ENCODE results near the gene RBPJL. TPM values are rescaled to one million over a fixed set of nuclear protein-coding genes. Genes with fewer than 3 reads are reported as not detected.

RBPJL gene
- total and polyA plus RNA-seq, 3 donors from 2014 or later = 0.26 to 1.1 (median 0.43) TPM

DNA sequence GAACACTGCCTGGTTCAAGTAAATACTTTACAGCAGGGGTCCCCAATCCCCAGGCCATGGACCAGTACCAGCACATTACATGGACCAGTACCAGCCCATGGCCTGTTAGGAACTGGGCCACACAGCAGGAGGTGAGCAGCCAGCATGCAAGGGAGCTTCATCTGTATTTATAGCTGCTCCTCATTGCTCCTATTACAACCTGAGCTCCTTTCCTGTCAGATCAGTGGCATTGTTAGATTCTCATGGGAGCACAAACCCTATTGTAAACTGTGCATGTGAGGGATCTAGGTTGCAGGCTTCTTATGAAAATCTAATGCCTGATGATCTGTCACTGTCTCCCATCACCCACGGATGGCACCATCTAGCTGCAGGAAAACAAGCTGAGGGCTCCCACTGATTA is 12.0 kb upstream of the RBPJL start:
- TF ChIP-seq, protein P1, sequence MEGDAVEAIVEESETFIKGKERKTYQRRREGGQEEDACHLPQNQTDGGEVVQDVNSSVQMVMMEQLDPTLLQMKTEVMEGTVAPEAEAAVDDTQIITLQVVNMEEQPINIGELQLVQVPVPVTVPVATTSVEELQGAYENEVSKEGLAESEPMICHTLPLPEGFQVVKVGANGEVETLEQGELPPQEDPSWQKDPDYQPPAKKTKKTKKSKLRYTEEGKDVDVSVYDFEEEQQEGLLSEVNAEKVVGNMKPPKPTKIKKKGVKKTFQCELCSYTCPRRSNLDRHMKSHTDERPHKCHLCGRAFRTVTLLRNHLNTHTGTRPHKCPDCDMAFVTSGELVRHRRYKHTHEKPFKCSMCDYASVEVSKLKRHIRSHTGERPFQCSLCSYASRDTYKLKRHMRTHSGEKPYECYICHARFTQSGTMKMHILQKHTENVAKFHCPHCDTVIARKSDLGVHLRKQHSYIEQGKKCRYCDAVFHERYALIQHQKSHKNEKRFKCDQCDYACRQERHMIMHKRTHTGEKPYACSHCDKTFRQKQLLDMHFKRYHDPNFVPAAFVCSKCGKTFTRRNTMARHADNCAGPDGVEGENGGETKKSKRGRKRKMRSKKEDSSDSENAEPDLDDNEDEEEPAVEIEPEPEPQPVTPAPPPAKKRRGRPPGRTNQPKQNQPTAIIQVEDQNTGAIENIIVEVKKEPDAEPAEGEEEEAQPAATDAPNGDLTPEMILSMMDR (IDR thresholded peaks at IDR 0.05) = no peak
- TF ChIP-seq POLR2A (IDR thresholded peaks at IDR 0.05) = no peak
- no peaks in the 10 kb centered on the region for H3K9me3 ChIP-seq
- H3K4me1 ChIP-seq = no peaks in the 10 kb centered on the region
- 85 to 94% methylated on average over 1 of the region's 1 CpG for WGBS, 2 donors
- intact Hi-C loops (cut with DNase I; ENCODE audit: low total_unique reads) = no loop called here
- H3K4me3 ChIP-seq = no peak overlapping the region
- no peaks in the 10 kb centered on the region for H3K36me3 ChIP-seq (ENCODE audit: low read depth, missing control alignments)
- no peaks in the 10 kb centered on the region for H3K27me3 ChIP-seq
- no peak for DNase-seq
- H3K27ac ChIP-seq = no peak overlapping the region

DNA sequence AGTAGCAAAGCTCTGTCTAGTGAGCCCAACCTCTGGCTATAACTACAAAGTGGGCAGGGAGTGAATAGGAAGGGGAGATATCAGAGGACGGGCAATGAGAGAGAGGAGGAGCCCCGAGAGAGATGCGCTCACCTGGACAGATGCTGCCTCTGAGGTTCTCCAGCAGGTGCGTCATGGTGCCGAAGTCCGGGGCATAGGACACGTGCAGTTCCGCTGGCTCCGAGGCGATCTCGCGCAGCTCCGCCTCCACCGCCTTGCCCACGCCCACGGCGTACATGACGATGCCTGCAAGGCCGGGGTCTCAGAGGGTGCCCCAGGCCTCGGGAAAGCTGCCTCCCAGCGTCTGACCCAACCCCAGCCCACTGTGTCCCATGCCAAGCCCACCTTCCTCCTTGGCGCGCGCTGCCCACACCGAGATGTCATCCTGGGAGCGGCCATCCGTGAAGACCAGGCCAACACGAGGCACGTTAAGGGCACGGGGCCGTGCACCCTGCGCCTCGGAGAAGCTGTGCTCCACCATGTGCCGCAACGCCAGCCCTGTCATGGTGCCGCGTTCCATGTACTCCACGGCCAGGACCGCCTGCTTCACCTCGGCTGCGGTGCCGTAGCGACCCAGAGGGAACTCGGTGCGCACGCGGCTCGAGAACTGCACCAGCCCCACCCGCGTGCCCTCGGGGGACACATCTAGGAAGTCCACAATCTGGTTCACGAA is 8.7 kb upstream of the RBPJL start:
- no peak for DNase-seq
- no peaks in the 10 kb centered on the region for H3K9me3 ChIP-seq
- intact Hi-C loops (cut with DNase I; ENCODE audit: low total_unique reads) = no loop called here
- H3K4me1 ChIP-seq = no peaks in the 10 kb centered on the region
- no peak overlapping the region for H3K4me3 ChIP-seq
- no peaks in the 10 kb centered on the region for H3K36me3 ChIP-seq (ENCODE audit: low read depth, missing control alignments)
- H3K27me3 ChIP-seq = no peaks in the 10 kb centered on the region
- WGBS, 2 donors = 52 to 80% methylated on average over 24 to 52 of the region's 52 CpGs
- no peak overlapping the region for H3K27ac ChIP-seq
- no peak for TF ChIP-seq POLR2A (IDR thresholded peaks at IDR 0.05)
- TF ChIP-seq, protein P1 (IDR thresholded peaks at IDR 0.05) = no peak

DNA sequence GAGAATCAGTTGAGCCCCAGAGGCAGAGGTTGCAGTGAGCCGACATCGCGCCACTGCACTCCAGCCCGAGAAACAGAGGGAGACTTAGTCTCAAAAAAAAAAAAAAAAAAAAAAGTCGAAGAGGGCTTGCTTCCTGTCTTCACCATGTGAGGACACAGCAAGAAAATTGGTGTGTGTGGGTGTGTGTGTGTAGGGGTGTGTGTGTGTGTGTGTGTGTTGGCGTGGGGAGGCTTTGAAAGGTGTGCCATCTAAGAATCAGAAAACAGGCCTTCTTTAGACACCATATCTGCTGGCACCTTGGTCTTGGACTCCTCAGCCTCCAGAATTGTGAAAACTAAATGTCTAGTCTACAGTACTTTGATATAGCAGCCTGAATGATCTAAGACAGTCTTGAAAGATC is 6.9 kb upstream of the RBPJL start:
- TF ChIP-seq, protein P1 (IDR thresholded peaks at IDR 0.05) = no peak
- no peak for TF ChIP-seq POLR2A (IDR thresholded peaks at IDR 0.05)
- Histone ChIP-seq H3K27me3 (no peaks in the 10 kb centered on the region), H3K27ac (no peak overlapping the region), H3K4me3 (no peak overlapping the region), H3K9me3 (no peaks in the 10 kb centered on the region), H3K36me3 (ENCODE audit: low read depth, missing control alignments) (no peaks in the 10 kb centered on the region), H3K4me1 (no peaks in the 10 kb centered on the region)
- no peak for DNase-seq
- intact Hi-C loops (cut with DNase I; ENCODE audit: low total_unique reads) = no loop called here
- WGBS, 2 donors = 90 to 93% methylated on average over 6 of the region's 6 CpGs

DNA sequence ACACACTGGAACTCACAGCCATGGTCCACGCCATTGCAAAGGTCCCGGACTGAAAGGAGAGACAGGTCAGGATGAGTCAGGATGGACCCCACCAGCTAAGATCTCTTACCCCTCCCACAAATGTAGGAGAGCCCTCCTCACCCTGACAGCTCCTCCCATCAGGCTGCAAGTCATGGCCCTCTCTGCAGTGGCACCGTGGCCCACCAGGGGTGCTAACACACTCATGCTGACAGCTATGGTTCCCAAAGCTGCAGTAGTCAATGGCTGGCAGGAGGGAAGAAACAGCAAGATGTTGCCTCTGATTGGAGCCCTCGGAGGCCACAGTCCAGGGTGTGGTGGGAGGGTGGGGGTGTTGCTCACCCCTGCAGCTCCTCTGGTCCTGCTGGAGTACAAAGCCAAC is 5.7 kb upstream of the RBPJL start:
- WGBS, 2 donors = 54 to 80% methylated on average over 1 to 4 of the region's 4 CpGs
- H3K36me3 ChIP-seq (ENCODE audit: low read depth, missing control alignments) = no peaks in the 10 kb centered on the region
- H3K4me1 ChIP-seq = no peaks in the 10 kb centered on the region
- H3K4me3 ChIP-seq = no peak overlapping the region
- H3K27ac ChIP-seq = no peak overlapping the region
- H3K9me3 ChIP-seq = no peaks in the 10 kb centered on the region
- H3K27me3 ChIP-seq = no peaks in the 10 kb centered on the region
- intact Hi-C loops (cut with DNase I; ENCODE audit: low total_unique reads) = no loop called here
- TF ChIP-seq, protein P1 (IDR thresholded peaks at IDR 0.05) = peak in 1 of 3 experiments; percentile 18
- TF ChIP-seq POLR2A (IDR thresholded peaks at IDR 0.05) = no peak
- DNase-seq = no peak

DNA sequence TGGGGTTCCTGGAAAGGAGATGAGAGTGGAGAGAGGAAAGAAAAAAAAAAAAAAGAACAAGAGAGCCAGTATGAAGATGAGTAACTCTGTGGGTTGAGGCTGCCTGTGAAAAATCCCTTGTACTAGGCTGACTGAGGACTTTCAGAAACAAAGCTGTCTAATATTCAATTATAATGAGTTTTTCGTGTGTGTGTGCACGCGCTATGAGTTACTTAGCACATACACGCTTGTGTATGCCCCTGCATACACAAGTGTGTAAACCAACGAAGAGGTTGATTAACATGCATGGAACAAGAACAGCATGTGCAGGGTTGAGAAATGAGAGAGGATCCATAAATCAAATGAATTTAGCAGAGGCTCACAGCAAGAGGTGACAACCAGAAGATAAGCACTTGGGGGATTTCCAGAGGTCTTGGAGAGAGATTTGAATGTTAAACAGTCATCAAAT is 4.8 kb upstream of the RBPJL start:
- Histone ChIP-seq H3K4me1 (no peaks in the 10 kb centered on the region), H3K27ac (no peak overlapping the region), H3K36me3 (ENCODE audit: low read depth, missing control alignments) (no peaks in the 10 kb centered on the region), H3K27me3 (no peaks in the 10 kb centered on the region), H3K9me3 (no peaks in the 10 kb centered on the region), H3K4me3 (no peak overlapping the region)
- no peak for DNase-seq
- TF ChIP-seq POLR2A (IDR thresholded peaks at IDR 0.05) = no peak
- TF ChIP-seq, protein P1 (IDR thresholded peaks at IDR 0.05) = no peak
- intact Hi-C loops (cut with DNase I; ENCODE audit: low total_unique reads) = no loop called here
- 73 to 77% methylated on average over 5 of the region's 5 CpGs for WGBS, 2 donors

Measured in testis (tissue), 3 donors.